NK-92 (cell line): ENCODE results near the gene RPS5.

Experiments
- DNase-seq: peaks from one replicate; lab custom pipeline; 2025; ENCODE audit not compliant: unreplicated experiment; lab: John Stamatoyannopoulos, UW

Gene RPS5

DNA sequence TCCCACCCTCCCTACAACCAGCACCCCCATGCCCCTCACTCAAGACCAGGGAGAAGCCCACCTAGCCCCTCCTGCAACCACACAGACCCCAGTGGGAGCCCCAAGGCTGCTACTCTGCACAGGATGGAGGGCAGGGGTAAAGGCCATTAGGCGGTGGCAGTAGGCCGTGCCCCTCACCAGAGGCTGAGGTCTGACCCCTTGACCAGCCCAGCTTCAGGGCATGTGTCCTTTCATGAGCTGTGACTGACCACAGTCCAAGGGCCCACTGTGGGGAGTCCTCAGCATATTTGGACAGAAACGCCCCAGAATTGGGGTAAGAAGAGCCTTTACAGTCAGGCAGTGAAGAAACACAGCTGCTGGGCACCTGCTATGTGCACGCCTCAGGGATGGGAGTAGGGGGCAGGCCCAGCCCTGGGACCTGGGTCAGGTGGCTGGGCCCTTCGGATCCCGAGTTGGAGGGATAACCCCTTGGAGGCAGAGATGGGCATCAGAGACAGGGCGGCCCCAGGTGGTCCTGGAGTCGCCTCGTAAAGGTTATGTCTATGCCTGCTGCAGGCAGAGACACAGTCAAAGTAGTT, 1.7 kb upstream of the RPS5 start:
- DNase-seq, result no peak

DNA sequence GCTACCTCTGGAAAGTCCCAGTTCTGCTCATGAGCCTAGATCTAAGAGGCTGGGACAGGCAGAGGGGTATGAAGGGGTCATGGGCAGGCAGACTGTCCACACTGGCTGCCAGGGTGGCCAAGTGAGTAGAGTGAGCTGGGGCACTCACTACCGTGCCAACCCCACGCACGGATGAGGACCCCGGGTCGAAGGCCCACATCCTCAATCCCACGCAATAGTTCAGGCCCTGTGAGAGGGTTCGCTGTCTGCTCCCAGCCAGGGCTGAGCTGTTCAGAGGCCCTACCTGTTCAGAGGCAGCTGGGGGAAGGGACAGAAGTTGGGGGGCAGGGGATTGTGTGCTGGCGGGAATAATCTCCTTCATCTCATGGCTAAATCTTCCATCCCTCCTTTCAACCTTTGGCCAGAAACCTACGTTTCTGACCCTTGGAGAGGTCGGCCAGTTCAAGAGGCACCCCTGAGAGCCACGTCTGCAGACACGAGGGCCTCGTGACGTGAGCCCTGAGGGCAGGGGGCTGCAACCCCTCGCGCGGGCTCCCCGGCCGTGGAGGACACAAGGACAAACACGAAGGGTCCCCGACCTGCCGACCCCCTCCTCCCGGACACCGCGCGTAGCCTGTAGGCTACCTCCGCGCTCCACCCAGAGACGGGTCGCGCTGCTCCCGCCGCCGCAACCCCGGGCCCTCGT, 1.0 kb upstream of the RPS5 start:
- no peak for DNase-seq

DNA sequence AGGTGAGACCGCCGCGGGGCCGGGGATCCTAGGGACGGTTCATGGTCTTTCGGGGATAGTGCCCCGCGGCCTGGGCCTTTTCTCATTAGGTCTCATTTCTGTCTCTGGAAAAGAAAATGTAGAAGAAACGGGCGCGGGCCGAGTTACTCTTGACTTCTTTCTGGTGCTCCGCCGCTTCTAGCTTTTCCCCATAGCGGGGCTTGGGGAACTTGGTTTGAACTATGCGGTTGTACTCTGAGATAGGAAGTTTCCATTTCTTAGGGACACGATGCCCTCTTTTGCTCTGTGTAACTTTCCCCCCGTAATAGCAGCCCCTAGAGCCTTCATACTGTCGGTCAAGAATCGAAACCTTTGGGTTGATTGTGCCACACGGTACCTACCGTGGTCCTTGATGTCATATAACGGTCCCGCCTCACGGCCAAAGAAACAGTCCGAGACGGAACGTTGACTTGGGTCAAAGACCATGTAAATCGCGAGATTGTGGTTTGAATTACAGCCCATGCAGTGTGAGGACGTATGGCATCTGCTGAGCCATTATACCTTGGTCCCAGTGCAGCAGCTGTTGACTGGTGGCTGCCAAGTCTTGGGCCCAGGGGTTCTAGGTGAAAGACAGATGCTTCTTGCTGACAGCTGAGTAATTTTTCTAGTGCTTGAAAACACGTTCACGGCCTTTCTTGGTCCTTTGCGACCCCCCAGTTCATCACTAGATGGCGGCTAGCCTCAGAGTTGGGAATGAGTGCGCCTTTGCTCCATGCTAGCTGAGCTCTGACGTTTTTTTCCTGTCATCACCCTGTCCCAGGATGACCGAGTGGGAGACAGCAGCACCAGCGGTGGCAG, 487 bp downstream of the RPS5 start:
- no peak for DNase-seq

DNA sequence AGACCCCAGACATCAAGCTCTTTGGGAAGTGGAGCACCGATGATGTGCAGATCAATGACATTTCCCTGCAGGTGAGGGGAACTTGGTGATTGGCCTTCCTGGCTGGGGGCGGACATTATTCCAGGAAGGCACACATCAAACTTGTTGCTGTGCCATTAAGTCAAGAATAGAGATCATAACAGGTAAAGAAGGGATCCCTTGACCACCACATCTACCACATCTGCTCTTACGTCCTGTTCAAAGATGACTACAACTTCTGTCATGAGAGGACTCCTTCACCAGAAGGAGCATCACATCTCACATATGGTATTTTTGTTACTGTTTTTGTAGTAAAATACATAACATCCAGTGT, 1.1 kb downstream of the RPS5 start:
- no peak for DNase-seq

DNA sequence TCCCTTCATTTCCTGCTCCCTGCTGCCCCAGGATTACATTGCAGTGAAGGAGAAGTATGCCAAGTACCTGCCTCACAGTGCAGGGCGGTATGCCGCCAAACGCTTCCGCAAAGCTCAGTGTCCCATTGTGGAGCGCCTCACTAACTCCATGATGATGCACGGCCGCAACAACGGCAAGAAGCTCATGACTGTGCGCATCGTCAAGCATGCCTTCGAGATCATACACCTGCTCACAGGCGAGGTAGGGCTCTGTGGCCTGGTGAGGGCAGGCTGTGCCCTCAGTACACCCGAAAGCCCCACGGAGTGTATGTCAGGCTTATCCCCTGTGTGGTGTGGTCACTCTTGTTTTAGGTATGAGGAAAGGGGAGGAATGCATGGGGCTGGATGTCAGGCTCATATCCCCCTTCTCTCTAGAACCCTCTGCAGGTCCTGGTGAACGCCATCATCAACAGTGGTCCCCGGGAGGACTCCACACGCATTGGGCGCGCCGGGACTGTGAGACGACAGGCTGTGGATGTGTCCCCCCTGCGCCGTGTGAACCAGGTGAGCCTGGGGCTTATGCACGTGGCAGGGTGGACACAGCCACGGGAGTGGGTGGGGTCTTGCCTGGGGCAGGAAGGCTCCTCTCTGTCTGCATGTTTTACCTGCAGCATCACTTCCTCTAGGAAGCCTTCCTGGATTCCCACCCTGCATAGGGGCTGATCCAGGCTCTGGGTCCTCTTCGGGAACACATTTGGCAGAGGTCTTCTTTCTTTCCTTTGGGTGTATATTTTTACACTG, 6.1 kb downstream of the RPS5 start:
- DNase-seq, result no peak

DNA sequence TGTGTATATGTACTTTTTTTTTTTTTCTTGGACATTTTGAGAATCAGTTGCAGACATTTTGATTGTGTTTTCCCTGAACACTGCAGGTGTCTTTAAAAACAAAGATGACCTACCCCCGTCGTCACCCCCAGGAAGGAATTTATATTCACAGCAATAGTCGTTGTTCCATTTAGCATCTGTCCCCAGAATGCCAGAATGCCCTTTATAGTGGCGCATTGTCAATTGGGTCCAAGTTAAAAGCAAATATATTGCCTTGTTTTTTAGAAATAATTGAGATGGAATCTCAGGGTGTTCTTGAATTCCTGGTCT, 6.6 kb downstream of the RPS5 start:
- DNase-seq, result no peak

DNA sequence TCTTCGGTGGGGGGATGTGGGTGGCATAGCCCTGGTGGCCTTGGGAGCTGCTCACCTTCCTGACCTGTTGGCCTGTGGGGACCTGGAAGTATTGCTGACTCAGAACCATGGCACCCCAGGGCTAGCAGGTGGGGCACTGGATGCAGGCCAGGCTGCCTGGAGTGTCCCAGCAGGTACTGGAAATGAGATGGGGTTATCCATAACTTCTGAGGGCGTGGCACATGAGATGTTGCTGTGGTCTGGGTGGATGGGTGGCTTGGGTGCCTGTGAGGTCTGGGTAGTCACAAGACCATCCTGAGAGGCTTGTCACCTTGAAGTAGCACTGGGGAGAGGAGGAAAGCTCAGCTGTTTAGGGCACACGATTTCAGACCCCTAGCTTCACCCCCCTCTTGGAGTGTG, 7.8 kb downstream of the RPS5 start:
- DNase-seq, result no peak

DNA sequence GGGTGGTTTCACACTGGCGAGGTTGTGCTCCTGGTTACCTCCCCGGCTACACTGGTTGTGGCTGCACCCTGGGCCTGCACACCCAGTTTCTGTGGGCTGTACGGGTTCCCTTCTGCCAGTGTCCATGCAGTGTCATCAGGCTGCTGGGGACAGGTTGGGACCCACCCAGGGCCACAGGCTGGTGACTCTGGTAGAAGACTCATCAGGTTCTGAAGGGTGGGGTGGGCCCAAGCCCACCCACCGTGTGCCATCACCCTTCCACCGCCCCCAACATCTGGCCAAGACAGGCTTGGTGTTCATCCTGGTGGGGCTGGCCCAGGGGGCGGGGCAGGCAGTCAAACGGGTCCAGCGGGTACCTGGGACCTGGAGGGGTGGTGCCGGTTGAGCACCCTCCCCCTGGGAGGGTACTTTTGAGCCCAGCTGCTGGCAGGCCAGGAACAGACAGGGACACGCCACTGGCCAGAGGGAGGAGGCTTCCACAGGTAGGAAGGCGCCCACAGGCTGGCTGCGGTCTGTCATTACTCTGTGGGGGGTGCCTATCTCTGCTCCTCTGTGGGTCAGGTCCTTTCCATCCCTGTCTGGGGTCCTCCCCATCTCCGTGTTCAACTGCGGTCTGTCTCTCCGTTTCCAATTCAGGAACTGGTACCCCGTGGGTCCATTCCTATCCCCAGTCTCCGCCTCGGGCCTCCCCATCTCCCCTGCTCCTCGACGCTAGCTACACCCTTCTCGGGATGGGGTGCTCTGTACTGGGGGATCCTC, 8.3 kb downstream of the RPS5 start, which contains the start of gene RNF225:
Gene RNF225, plus strand, starts transcription at position 437 of the 759 bp plus-strand sequence. CDS start 434 bp downstream, outside the sequence.
- DNase-seq, result no peak

DNA sequence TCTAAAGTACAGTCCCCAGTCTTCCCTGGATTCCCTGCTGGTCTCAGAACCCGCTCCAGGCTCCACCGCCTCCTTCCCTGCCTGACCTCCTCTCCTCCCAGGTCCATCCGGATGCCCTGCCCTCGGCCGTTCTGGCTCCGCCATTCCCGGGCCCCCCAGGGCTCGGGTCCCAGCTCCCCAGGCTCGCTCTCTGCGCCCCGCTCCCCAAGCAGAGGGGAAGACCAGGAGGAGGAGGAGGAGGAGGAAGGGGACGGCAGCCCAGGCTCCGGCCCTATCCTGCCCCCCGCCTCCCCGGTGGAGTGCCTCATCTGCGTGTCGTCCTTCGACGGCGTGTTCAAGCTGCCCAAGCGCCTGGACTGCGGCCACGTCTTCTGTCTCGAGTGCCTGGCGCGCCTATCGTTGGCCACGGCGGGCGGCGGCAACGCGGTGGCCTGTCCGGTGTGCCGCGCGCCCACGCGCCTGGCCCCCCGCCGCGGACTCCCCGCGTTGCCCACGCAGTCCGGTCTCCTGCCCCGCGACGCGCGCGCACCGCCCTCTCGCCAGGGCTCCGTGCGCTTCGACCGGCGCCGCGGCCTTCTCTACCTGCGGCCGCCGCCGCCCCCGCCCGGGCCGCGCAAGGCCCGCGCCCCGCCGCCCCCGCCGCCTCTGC, 9.0 kb downstream of the RPS5 start:
- DNase-seq, result no peak

DNA sequence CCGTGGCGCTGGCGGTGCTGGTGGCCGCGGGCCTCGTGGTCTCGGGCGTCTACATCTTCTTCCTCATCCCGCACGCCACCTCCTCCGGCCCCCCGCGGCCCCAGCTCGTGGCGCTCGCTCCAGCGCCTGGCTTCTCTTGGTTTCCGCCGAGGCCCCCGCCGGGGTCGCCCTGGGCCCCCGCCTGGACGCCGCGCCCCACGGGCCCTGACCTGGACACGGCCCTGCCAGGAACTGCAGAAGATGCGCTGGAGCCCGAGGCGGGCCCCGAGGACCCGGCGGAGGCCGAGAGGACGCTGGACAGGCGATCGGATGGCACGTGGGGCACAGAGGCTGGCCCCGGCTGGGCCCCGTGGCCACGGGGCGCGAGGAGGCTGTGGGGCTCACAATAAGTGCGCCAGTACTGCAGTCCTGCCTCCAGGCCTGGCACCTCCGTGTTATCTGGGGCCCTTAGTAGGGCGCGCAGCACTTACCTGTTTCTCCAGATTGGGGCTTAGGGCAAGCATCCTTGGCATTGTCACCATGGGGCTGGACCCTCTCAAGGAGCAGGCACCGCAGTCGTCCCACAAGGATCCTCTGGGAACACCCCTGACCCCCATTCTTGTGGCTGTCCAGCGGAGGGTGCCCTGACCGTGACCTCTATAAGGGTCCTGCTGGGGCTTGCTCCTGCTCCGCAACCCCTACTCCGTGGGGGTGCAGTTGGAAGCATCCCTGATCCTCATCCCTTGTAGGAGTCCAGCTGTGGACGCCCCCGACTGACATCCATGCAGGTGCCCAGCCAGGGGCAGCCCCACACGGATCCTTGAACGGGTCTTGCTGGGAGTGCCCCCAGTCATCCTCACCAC, 9.8 kb downstream of the RPS5 start:
- no peak for DNase-seq

DNA sequence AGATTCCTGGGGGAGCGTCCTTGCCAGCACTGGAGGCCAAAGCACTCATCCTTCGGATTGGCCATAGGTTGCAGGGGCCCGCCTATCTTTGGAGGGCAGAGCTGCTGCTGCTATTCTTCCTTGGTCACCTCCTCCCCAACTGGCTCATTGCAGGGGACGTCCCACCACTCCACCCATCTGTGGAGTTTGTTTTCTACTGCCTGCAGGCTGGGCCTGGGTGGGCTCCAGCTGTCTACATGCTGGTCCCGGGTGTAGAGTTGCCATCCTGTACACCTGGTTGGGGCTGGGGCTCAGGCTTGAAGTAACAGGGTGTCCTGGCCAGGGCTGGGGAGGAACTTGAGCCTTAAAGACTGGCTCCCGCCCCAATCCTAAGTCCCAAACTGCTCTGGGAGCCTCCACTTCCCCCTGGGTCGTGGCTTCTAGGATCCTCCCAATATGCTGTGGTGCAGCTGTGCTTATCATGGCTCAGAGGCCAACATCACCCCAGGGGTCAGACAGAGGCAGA, 10.5 kb downstream of the RPS5 start:
- DNase-seq, result no peak

DNA sequence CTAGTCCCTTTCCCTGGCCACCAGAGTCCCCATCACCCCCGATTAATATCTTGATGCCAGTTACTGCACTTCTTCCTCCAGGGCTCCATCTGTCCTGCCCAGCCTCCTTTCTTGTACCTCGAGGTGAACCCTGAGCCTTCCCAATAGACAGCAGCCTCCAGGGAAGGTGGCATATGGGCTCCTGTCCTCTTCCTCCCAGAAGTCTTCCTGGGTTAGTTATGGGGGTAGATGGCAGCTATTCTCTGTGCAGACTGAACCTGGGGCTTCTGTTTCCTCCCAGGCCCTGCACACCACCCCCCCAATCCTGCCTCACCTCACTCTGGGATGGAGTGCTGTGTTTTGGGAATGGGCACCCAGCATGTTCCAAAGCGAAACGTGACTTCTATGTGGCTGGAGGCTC, 11.0 kb downstream of the RPS5 start:
- DNase-seq, result no peak

DNA sequence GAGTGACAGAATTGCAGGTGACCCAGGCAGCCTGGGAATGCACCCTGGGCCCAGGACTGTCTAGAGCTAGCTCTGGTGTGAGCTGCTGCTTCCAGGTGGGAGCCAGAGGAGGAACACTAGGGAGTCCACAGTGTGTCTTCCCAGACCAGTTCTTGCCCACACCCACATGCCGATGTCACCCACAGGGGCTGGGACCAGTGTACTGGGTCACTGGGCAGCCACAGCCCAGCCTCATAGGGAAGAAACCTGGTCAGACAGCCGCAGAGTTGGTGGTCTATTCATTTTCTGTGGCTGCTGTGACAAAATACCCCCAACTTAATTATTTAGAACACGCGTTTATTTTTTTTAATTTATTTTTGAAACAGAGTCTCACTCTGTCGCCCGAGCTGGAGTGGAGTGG, 11.5 kb downstream of the RPS5 start:
- DNase-seq, result no peak

DNA sequence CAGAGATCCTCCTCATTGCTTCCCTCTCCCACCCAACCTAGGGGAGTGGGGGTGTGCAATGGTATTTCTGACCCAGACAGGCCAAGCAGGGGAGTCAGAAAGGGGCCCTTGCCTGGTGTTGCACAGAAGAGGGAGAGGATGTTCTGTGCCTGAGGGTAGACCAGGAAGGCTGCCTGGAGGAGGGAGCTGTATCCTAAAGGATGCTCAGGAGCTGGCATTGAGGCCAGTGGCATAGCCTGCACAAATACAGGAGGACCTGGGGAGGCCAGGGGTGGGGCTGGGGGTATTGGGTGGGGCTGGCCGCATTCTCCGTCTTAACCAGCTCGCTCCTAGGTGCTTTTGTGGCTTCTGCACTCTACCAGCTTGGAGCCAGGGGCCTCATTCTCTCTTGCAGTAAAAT, 12.8 kb downstream of the RPS5 start:
- no peak for DNase-seq

DNA sequence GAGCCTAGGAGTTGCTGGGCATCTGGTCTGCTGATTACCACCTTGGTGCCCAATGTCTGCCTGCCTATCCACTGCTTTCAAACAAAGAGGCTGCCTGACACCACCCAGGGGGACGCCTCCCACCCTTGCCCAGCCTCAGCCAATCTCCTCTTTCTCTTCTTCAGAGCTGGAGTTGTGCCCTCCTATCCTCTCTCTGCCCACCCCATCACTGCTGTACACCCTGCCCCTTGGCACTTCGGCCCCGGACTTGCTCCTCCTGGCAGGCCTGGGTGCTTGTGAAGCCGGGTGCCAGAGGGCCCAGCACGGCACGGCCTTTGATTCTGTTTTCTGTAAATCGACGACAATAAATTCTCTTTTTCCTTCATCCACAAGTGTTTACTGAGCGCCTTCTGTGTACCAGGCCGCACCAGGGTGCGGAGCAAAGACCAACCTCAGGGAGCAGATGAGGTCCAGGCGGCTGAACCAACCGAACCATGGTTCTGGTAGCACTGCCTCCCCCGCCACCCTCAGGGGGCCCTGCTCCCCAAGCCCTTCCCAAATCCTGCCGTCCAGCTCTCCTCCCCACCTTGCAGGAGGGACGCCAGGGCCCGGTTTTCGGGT, 13.3 kb downstream of the RPS5 start:
- DNase-seq, result no peak

DNA sequence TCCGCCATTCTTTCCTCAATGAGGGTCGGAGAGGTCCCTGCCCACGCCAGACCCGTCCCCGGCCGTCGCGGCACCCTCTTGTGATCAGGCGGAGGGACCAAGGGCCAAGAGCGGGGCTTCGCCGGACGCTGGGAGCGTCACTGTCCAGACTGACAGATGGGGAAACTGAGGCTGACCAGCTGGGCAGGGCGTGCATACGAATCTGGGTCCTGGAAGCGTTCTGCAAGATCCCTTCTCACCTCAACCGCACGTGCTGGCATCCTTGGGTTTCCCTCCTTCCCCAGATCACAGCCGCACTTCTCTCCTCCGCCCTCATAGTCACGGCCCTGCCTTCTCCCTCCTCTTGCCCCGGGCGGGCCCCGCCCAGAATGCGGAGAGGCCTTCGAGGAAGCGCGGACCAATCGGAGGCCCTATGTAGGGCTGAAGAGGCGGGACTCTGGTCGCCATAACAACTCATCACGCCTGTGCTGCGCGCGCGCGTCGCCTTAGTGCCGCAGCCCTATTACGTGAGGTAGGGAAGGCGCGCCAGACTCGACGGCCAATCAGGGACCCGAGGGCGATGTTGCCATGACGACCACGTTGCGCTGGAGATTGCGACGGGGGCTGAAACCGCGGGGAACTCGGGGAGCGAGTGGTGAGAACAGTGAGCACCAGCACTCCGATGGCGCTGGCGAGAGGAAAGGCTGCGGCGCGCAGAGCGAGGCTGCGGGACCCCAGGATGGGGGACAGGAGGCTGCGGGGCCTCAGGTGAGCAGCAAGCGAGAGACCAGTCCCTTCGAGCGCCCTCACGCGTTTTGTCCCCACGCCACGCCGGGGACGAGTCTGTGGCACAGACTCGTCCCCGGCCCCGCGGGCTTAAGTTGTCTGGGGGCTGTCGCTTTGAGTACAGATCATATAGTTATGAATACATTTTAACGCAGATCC, 14.1 kb downstream of the RPS5 start:
- DNase-seq, result peak; percentile 94

DNA sequence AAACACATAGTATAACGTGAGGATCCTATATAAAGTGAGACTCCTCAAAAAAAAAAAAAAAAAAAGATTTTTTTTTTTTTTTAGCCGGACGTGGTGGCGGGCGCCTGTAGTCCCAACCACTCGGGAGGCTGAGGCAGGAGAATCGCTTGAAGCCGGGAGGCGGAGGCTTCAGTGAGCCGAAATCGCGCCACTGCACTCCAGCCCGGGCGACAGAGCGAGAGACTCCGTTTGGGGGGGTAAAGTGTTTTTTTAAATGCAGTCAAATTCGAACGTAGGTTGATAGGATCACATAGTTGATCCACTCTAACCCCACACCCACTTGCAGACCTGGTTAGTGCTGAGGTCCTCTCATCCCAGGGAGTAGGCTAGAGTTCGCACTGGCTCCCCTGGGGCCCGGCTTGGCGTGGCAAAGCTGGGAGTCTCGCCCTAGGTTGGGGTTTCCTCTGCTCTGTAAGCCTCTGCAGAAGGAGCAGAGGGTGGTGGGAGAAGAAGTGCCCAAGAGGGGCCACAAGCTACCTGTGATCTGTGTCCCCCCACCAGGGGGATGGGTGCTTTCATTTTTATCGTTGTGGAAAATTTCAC, 14.9 kb downstream of the RPS5 start:
- DNase-seq, result no peak
